Measurements from ENCODE around the gene TGOLN2.
A peak's percentile ranks its signal among the peaks of the same experiment; 100 is the strongest.
"Not testable (repeated sequence)": the region's sequence is repeated elsewhere in the genome, so short reads cannot be mapped to it uniquely, and the experiment has no call there.

TGOLN2 gene

GRCh38 chr2:85355073-85355410 is 27.3 kb upstream of the TGOLN2 start:
- Histone ChIP-seq H3K4me1 (ENCODE audit: control insufficient read depth in 1 of 2, insufficient read depth in 2 of 2, low read length in 2 of 2) (peaks cover 5 to 27% of the 10 kb centered on the region in 2 donors), H3K27me3 (ENCODE audit: low read depth, low read length) (no peaks in the 10 kb centered on the region), H3K9me3 (ENCODE audit: control insufficient read depth in 1 of 2, low read length in 2 of 2) (no peaks in the 10 kb centered on the region), H3K36me3 (ENCODE audit: control insufficient read depth in 1 of 2, insufficient read depth in 2 of 2, low read length in 2 of 2) (peaks cover 15 to 29% of the 10 kb centered on the region in 2 donors), H3K4me3 (ENCODE audit: low read depth in 1 of 2, low read length in 2 of 2) (peak overlapping the region; percentile 97 to 99), H3K27ac (ENCODE audit: low read length) (peak overlapping the region; percentile 98)

- H3K4me1 ChIP-seq (ENCODE audit: control insufficient read depth in 1 of 2, insufficient read depth in 2 of 2, low read length in 2 of 2), result peaks cover 5 to 27% of the 10 kb centered on the region in 2 donors
- H3K27ac ChIP-seq (ENCODE audit: low read length), result peak within 1 kb of the TSS; percentile 98
- no peaks in the 10 kb centered on the region for H3K9me3 ChIP-seq (ENCODE audit: control insufficient read depth in 1 of 2, low read length in 2 of 2)
- peak within 1 kb of the TSS; percentile 97 to 99 for H3K4me3 ChIP-seq (ENCODE audit: low read depth in 1 of 2, low read length in 2 of 2)
- peaks cover 20 to 30% of the 10 kb centered on the region in 2 donors for H3K36me3 ChIP-seq (ENCODE audit: control insufficient read depth in 1 of 2, insufficient read depth in 2 of 2, low read length in 2 of 2)
- H3K27me3 ChIP-seq (ENCODE audit: low read depth, low read length), result no peaks in the 10 kb centered on the region
Observed at GRCh38 chr2:85354286-85355072, 26.7 kb upstream of the TGOLN2 start, which contains the start of the genes ELMOD3 and RETSAT. TSS of gene ELMOD3 (plus strand) at chr2:85354769. CDS start at chr2:85357199, 2,430 bp downstream. TSS of gene RETSAT (minus strand) at chr2:85354528. CDS start at chr2:85354507, 21 bp downstream.

GRCh38 chr2:85353876-85354285 is 26.1 kb upstream of the TGOLN2 start:
- H3K27me3 ChIP-seq (ENCODE audit: low read depth, low read length), result no peaks in the 10 kb centered on the region
- H3K4me1 ChIP-seq (ENCODE audit: control insufficient read depth in 1 of 2, insufficient read depth in 2 of 2, low read length in 2 of 2), result peaks cover 5 to 27% of the 10 kb centered on the region in 2 donors
- no peaks in the 10 kb centered on the region for H3K9me3 ChIP-seq (ENCODE audit: control insufficient read depth in 1 of 2, low read length in 2 of 2)
- H3K36me3 ChIP-seq (ENCODE audit: control insufficient read depth in 1 of 2, insufficient read depth in 2 of 2, low read length in 2 of 2), result peaks cover 24 to 36% of the 10 kb centered on the region in 2 donors
- H3K4me3 ChIP-seq (ENCODE audit: low read depth in 1 of 2, low read length in 2 of 2), result peak overlapping the region; percentile 97 to 99
- peak overlapping the region; percentile 98 for H3K27ac ChIP-seq (ENCODE audit: low read length)

- Histone ChIP-seq H3K9me3 (ENCODE audit: control insufficient read depth in 1 of 2, low read length in 2 of 2) (no peaks in the 10 kb centered on the region), H3K27ac (ENCODE audit: low read length) (no peak overlapping the region), H3K4me3 (ENCODE audit: low read depth in 1 of 2, low read length in 2 of 2) (no peak overlapping the region), H3K4me1 (ENCODE audit: control insufficient read depth in 1 of 2, insufficient read depth in 2 of 2, low read length in 2 of 2) (peaks cover 0 to 1% of the 10 kb centered on the region in 2 donors), H3K36me3 (ENCODE audit: control insufficient read depth in 1 of 2, insufficient read depth in 2 of 2, low read length in 2 of 2) (peaks cover 37 to 62% of the 10 kb centered on the region in 2 donors), H3K27me3 (ENCODE audit: low read depth, low read length) (no peaks in the 10 kb centered on the region)
Observed at GRCh38 chr2:85347599-85347998, 19.8 kb upstream of the TGOLN2 start.

- H3K4me1 ChIP-seq (ENCODE audit: control insufficient read depth in 1 of 2, insufficient read depth in 2 of 2, low read length in 2 of 2), result no peaks in the 10 kb centered on the region
- H3K36me3 ChIP-seq (ENCODE audit: control insufficient read depth in 1 of 2, insufficient read depth in 2 of 2, low read length in 2 of 2), result peaks cover 26 to 44% of the 10 kb centered on the region in 2 donors
- no peaks in the 10 kb centered on the region for H3K27me3 ChIP-seq (ENCODE audit: low read depth, low read length)
- H3K27ac ChIP-seq (ENCODE audit: low read length), result no peak overlapping the region
- H3K4me3 ChIP-seq (ENCODE audit: low read depth in 1 of 2, low read length in 2 of 2), result no peak overlapping the region
- H3K9me3 ChIP-seq (ENCODE audit: control insufficient read depth in 1 of 2, low read length in 2 of 2), result no peaks in the 10 kb centered on the region
Observed at GRCh38 chr2:85344356-85344954, 16.7 kb upstream of the TGOLN2 start.

GRCh38 chr2:85343207-85343895 is 15.6 kb upstream of the TGOLN2 start:
- H3K4me1 ChIP-seq (ENCODE audit: control insufficient read depth in 1 of 2, insufficient read depth in 2 of 2, low read length in 2 of 2); H3K4me3 ChIP-seq (ENCODE audit: low read depth in 1 of 2, low read length in 2 of 2); H3K9me3 ChIP-seq (ENCODE audit: control insufficient read depth in 1 of 2, low read length in 2 of 2); H3K27ac ChIP-seq (ENCODE audit: low read length); H3K27me3 ChIP-seq (ENCODE audit: low read depth, low read length): not testable (repeated sequence)
- H3K36me3 ChIP-seq (ENCODE audit: control insufficient read depth in 1 of 2, insufficient read depth in 2 of 2, low read length in 2 of 2), result peaks cover 20 to 39% of the 10 kb centered on the region in 2 donors

GRCh38 chr2:85342156-85342555 is 14.4 kb upstream of the TGOLN2 start:
- Histone ChIP-seq H3K36me3 (ENCODE audit: control insufficient read depth in 1 of 2, insufficient read depth in 2 of 2, low read length in 2 of 2) (peaks cover 20 to 30% of the 10 kb centered on the region in 2 donors), H3K27ac (ENCODE audit: low read length) (no peak overlapping the region), H3K27me3 (ENCODE audit: low read depth, low read length) (no peaks in the 10 kb centered on the region), H3K9me3 (ENCODE audit: control insufficient read depth in 1 of 2, low read length in 2 of 2) (no peaks in the 10 kb centered on the region), H3K4me1 (ENCODE audit: control insufficient read depth in 1 of 2, insufficient read depth in 2 of 2, low read length in 2 of 2) (no peaks in the 10 kb centered on the region), H3K4me3 (ENCODE audit: low read depth in 1 of 2, low read length in 2 of 2) (no peak overlapping the region)

GRCh38 chr2:85341269-85342029 is 13.7 kb upstream of the TGOLN2 start:
- H3K4me1 ChIP-seq (ENCODE audit: control insufficient read depth in 1 of 2, insufficient read depth in 2 of 2, low read length in 2 of 2), result no peaks in the 10 kb centered on the region
- no peak overlapping the region for H3K27ac ChIP-seq (ENCODE audit: low read length)
- H3K27me3 ChIP-seq (ENCODE audit: low read depth, low read length), result no peaks in the 10 kb centered on the region
- no peaks in the 10 kb centered on the region for H3K9me3 ChIP-seq (ENCODE audit: control insufficient read depth in 1 of 2, low read length in 2 of 2)
- H3K36me3 ChIP-seq (ENCODE audit: control insufficient read depth in 1 of 2, insufficient read depth in 2 of 2, low read length in 2 of 2), result peaks cover 15 to 30% of the 10 kb centered on the region in 2 donors
- H3K4me3 ChIP-seq (ENCODE audit: low read depth in 1 of 2, low read length in 2 of 2), result no peak overlapping the region

- no peak overlapping the region for H3K4me3 ChIP-seq (ENCODE audit: low read depth in 1 of 2, low read length in 2 of 2)
- H3K36me3 ChIP-seq (ENCODE audit: control insufficient read depth in 1 of 2, insufficient read depth in 2 of 2, low read length in 2 of 2), result peaks cover 3 to 18% of the 10 kb centered on the region in 2 donors
- no peaks in the 10 kb centered on the region for H3K9me3 ChIP-seq (ENCODE audit: control insufficient read depth in 1 of 2, low read length in 2 of 2)
- no peaks in the 10 kb centered on the region for H3K27me3 ChIP-seq (ENCODE audit: low read depth, low read length)
- no peaks in the 10 kb centered on the region for H3K4me1 ChIP-seq (ENCODE audit: control insufficient read depth in 1 of 2, insufficient read depth in 2 of 2, low read length in 2 of 2)
- H3K27ac ChIP-seq (ENCODE audit: low read length), result no peak overlapping the region
Observed at GRCh38 chr2:85340034-85340892, 12.5 kb upstream of the TGOLN2 start.

GRCh38 chr2:85334928-85335327 is 7.1 kb upstream of the TGOLN2 start:
- H3K4me1 ChIP-seq (ENCODE audit: control insufficient read depth in 1 of 2, insufficient read depth in 2 of 2, low read length in 2 of 2), result no peaks in the 10 kb centered on the region
- H3K27ac ChIP-seq (ENCODE audit: low read length), result no peak overlapping the region
- no peak overlapping the region for H3K4me3 ChIP-seq (ENCODE audit: low read depth in 1 of 2, low read length in 2 of 2)
- H3K9me3 ChIP-seq (ENCODE audit: control insufficient read depth in 1 of 2, low read length in 2 of 2), result no peaks in the 10 kb centered on the region
- H3K36me3 ChIP-seq (ENCODE audit: control insufficient read depth in 1 of 2, insufficient read depth in 2 of 2, low read length in 2 of 2), result no peaks in the 10 kb centered on the region
- no peaks in the 10 kb centered on the region for H3K27me3 ChIP-seq (ENCODE audit: low read depth, low read length)

Measured in muscle layer of duodenum (tissue), 2 donors.